HepG2 (cell line): ENCODE measurements around the gene UAP1L1. TPM values are rescaled to one million over a fixed set of nuclear protein-coding genes. Genes with fewer than 3 reads are reported as not detected.
A peak's percentile ranks its signal among the peaks of the same experiment; 100 is the strongest.

ENCODE experiments used
- BHLHE40 ChIP-seq: IDR thresholded peaks from 2 replicates; pipeline ENCODE4 v1.6.1; 2011; ENCODE audit warnings: low read length, improper control_type of control experiment
- PCBP2 ChIP-seq: fragments of 200-400 bp; formaldehyde crosslinking; optimal IDR thresholded peaks from 2 replicates; pipeline ENCODE3; 2018; ENCODE audit warnings: low read length, low read depth; ENCODE audit not compliant: poor library complexity, severe bottlenecking
- PHB2 ChIP-seq: fragments of 450-650 bp; IDR thresholded peaks from 2 replicates; pipeline ENCODE4 v1.6.1; 2018; ENCODE audit not compliant: partially characterized antibody
- POGZ ChIP-seq: sonication (generic); formaldehyde crosslinking; IDR thresholded peaks from 2 replicates; pipeline ENCODE4 v1.4.0; 2020; ENCODE audit warnings: mild to moderate bottlenecking, missing genetic modification reagents
- TCF7L2 ChIP-seq: IDR thresholded peaks from 2 replicates; pipeline ENCODE4 v1.6.1; 2011; ENCODE audit warnings: mild to moderate bottlenecking, low read depth, low read length, moderate library complexity
- ZSCAN25 ChIP-seq: sonication (generic); formaldehyde crosslinking; IDR thresholded peaks from 2 replicates; pipeline ENCODE4 v1.8.0; 2022; ENCODE audit warnings: mild to moderate bottlenecking, missing genetic modification reagents
- polyA plus RNA-seq, 8 experiments: library from polyadenylated mRNA; depleted of rRNA in 3 of 8; stranded (reverse) in 7 of 8; unstranded in 1 of 8; fragments of >200 nt; fragmentation: Illumina TruSeq in 4 of 8; extraction: Trizol in 4 of 8; gene quantifications; 2 replicates each; pipeline versions ENCODE4 v1.2.1 to v1.2.3, GENCODE V29; 2011 to 2016; ENCODE audit warnings: low read depth in 4 of 8, missing spikeins in 1 of 8, mixed read lengths in 1 of 8; ENCODE audit not compliant: insufficient read depth in 1 of 8
- total RNA-seq, 5 experiments: library from RNA; depleted of rRNA; stranded (reverse); fragments of >200 nt; fragmentation: Illumina TruSeq; extraction: Trizol; gene quantifications; 2 replicates each; pipeline ENCODE4 v1.2.3, GENCODE V29; 2016; ENCODE audit warnings: low read depth in 1 of 5
- TF ChIP-seq, protein P1 (sequence below): sonication (generic); formaldehyde crosslinking; IDR thresholded peaks from 2 replicates; pipeline ENCODE4 v1.5.1; 2020; ENCODE audit warnings: missing genetic modification reagents, mild to moderate bottlenecking, borderline replicate concordance
- TF ChIP-seq, protein P2 (sequence below): sonication (generic); formaldehyde crosslinking; IDR thresholded peaks from 2 replicates; pipeline ENCODE4 v1.4.0; 2020; ENCODE audit warnings: missing genetic modification reagents
- TF ChIP-seq, protein P3 (sequence below): sonication (generic); formaldehyde crosslinking; IDR thresholded peaks from 2 replicates; pipeline ENCODE4 v1.4.0; 2020; ENCODE audit warnings: missing genetic modification reagents, borderline replicate concordance
- TF ChIP-seq, protein P4 (sequence below): sonication (generic); IDR thresholded peaks from 2 replicates; pipeline ENCODE4 v1.6.1; 2016; ENCODE audit warnings: low read depth, borderline replicate concordance
- TF ChIP-seq, protein P5 (sequence below): sonication (generic); formaldehyde crosslinking; IDR thresholded peaks from 2 replicates; pipeline ENCODE4 v1.9.0; 2021; ENCODE audit warnings: missing genetic modification reagents, mild to moderate bottlenecking, borderline replicate concordance
- TF ChIP-seq, protein P6 (sequence below): sonication (generic); formaldehyde crosslinking; IDR thresholded peaks from 2 replicates; pipeline ENCODE4 v1.5.1; 2020; ENCODE audit warnings: mild to moderate bottlenecking, moderate library complexity, missing genetic modification reagents
- TF ChIP-seq, protein P7 (sequence below): IDR thresholded peaks from 2 replicates; pipeline ENCODE4 v1.6.1; 2018; ENCODE audit warnings: missing genetic modification reagents

UAP1L1 gene
- total and polyA plus RNA-seq, 2 of the 13 experiments (the other 11 are each of a cell fraction or from before 2014, with no cell fraction given), result 5.4 to 6.4 TPM

DNA sequence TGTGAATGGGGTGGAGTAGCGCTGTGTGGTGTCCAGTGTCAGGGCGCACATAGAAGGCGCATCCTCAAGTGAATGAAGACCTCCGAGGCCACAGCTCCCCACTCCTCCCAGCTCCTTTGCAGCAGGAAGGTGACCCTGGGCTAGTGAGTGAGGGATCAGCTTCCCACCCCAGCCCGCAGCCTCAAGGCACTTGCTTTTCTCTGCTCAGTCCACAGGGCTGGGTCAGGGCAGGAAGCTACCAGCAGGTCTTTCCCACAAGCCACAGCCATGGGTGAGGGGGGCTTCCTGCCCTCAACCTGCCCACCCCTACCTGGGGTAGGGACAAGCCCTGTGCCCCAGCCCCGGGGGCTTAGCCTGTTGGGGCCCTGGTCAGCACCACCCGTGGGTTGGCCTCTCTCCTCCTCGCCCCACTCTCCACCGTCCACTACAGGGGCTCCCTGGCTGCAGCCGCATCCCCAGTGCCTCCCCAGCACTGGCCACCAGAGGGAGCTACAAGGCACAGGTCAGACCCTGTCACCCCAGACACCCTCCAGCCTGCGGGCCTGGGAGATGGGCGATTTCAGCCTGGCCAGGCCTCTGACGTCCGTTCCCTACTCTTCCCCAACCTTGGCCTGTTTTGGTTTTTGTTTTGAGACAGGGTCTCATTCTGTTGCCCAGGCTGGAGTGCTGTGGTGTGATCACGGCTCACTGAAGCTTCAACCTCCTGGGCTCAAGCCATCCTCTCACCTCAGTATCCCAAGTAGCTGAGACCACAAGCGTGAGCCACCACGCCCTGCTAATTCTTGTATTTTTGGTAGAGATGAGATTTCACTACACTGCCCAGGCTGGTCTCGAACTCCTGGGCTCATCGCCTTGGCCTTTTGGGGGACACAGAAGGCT lies 48.0 kb upstream of the UAP1L1 start (continued):
- TF ChIP-seq, protein P1, sequence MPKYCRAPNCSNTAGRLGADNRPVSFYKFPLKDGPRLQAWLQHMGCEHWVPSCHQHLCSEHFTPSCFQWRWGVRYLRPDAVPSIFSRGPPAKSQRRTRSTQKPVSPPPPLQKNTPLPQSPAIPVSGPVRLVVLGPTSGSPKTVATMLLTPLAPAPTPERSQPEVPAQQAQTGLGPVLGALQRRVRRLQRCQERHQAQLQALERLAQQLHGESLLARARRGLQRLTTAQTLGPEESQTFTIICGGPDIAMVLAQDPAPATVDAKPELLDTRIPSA (CRISPR knock-in tag), result no peak
- TF ChIP-seq BHLHE40, result no peak
- TF ChIP-seq TCF7L2, result no peak
- TF ChIP-seq, protein P2, sequence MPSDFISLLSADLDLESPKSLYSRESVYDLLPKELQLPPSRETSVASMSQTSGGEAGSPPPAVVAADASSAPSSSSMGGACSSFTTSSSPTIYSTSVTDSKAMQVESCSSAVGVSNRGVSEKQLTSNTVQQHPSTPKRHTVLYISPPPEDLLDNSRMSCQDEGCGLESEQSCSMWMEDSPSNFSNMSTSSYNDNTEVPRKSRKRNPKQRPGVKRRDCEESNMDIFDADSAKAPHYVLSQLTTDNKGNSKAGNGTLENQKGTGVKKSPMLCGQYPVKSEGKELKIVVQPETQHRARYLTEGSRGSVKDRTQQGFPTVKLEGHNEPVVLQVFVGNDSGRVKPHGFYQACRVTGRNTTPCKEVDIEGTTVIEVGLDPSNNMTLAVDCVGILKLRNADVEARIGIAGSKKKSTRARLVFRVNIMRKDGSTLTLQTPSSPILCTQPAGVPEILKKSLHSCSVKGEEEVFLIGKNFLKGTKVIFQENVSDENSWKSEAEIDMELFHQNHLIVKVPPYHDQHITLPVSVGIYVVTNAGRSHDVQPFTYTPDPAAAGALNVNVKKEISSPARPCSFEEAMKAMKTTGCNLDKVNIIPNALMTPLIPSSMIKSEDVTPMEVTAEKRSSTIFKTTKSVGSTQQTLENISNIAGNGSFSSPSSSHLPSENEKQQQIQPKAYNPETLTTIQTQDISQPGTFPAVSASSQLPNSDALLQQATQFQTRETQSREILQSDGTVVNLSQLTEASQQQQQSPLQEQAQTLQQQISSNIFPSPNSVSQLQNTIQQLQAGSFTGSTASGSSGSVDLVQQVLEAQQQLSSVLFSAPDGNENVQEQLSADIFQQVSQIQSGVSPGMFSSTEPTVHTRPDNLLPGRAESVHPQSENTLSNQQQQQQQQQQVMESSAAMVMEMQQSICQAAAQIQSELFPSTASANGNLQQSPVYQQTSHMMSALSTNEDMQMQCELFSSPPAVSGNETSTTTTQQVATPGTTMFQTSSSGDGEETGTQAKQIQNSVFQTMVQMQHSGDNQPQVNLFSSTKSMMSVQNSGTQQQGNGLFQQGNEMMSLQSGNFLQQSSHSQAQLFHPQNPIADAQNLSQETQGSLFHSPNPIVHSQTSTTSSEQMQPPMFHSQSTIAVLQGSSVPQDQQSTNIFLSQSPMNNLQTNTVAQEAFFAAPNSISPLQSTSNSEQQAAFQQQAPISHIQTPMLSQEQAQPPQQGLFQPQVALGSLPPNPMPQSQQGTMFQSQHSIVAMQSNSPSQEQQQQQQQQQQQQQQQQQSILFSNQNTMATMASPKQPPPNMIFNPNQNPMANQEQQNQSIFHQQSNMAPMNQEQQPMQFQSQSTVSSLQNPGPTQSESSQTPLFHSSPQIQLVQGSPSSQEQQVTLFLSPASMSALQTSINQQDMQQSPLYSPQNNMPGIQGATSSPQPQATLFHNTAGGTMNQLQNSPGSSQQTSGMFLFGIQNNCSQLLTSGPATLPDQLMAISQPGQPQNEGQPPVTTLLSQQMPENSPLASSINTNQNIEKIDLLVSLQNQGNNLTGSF (CRISPR knock-in tag), result no peak
- no peak for TF ChIP-seq PHB2
- TF ChIP-seq, protein P3, sequence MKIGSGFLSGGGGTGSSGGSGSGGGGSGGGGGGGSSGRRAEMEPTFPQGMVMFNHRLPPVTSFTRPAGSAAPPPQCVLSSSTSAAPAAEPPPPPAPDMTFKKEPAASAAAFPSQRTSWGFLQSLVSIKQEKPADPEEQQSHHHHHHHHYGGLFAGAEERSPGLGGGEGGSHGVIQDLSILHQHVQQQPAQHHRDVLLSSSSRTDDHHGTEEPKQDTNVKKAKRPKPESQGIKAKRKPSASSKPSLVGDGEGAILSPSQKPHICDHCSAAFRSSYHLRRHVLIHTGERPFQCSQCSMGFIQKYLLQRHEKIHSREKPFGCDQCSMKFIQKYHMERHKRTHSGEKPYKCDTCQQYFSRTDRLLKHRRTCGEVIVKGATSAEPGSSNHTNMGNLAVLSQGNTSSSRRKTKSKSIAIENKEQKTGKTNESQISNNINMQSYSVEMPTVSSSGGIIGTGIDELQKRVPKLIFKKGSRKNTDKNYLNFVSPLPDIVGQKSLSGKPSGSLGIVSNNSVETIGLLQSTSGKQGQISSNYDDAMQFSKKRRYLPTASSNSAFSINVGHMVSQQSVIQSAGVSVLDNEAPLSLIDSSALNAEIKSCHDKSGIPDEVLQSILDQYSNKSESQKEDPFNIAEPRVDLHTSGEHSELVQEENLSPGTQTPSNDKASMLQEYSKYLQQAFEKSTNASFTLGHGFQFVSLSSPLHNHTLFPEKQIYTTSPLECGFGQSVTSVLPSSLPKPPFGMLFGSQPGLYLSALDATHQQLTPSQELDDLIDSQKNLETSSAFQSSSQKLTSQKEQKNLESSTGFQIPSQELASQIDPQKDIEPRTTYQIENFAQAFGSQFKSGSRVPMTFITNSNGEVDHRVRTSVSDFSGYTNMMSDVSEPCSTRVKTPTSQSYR, result no peak
- TF ChIP-seq, protein P4, sequence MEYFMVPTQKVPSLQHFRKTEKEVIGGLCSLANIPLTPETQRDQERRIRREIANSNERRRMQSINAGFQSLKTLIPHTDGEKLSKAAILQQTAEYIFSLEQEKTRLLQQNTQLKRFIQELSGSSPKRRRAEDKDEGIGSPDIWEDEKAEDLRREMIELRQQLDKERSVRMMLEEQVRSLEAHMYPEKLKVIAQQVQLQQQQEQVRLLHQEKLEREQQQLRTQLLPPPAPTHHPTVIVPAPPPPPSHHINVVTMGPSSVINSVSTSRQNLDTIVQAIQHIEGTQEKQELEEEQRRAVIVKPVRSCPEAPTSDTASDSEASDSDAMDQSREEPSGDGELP, result no peak
- TF ChIP-seq, protein P5, sequence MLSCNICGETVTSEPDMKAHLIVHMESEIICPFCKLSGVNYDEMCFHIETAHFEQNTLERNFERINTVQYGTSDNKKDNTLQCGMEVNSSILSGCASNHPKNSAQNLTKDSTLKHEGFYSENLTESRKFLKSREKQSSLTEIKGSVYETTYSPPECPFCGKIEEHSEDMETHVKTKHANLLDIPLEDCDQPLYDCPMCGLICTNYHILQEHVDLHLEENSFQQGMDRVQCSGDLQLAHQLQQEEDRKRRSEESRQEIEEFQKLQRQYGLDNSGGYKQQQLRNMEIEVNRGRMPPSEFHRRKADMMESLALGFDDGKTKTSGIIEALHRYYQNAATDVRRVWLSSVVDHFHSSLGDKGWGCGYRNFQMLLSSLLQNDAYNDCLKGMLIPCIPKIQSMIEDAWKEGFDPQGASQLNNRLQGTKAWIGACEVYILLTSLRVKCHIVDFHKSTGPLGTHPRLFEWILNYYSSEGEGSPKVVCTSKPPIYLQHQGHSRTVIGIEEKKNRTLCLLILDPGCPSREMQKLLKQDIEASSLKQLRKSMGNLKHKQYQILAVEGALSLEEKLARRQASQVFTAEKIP (CRISPR knock-in tag), result no peak
- TF ChIP-seq ZSCAN25 (CRISPR knock-in tag), result no peak
- TF ChIP-seq, protein P6, sequence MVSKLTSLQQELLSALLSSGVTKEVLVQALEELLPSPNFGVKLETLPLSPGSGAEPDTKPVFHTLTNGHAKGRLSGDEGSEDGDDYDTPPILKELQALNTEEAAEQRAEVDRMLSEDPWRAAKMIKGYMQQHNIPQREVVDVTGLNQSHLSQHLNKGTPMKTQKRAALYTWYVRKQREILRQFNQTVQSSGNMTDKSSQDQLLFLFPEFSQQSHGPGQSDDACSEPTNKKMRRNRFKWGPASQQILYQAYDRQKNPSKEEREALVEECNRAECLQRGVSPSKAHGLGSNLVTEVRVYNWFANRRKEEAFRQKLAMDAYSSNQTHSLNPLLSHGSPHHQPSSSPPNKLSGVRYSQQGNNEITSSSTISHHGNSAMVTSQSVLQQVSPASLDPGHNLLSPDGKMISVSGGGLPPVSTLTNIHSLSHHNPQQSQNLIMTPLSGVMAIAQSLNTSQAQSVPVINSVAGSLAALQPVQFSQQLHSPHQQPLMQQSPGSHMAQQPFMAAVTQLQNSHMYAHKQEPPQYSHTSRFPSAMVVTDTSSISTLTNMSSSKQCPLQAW (CRISPR knock-in tag), result 0 out of 2 replicates have a peak, but pooled peaks have one; percentile 27
- no peak for TF ChIP-seq POGZ (CRISPR knock-in tag)
- no peak for TF ChIP-seq PCBP2
- TF ChIP-seq, protein P7, sequence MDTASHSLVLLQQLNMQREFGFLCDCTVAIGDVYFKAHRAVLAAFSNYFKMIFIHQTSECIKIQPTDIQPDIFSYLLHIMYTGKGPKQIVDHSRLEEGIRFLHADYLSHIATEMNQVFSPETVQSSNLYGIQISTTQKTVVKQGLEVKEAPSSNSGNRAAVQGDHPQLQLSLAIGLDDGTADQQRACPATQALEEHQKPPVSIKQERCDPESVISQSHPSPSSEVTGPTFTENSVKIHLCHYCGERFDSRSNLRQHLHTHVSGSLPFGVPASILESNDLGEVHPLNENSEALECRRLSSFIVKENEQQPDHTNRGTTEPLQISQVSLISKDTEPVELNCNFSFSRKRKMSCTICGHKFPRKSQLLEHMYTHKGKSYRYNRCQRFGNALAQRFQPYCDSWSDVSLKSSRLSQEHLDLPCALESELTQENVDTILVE (CRISPR knock-in tag), result no peak
